Measurements from ENCODE around the gene TBC1D1. TPM values are rescaled to one million over a fixed set of nuclear protein-coding genes. Genes with fewer than 3 reads are reported as not detected.
"Not testable (repeated sequence)": the region's sequence is repeated elsewhere in the genome, so short reads cannot be mapped to it uniquely, and the experiment has no call there.

Gene TBC1D1
- total RNA-seq, 2 donors from 2014 or later = 49.8 to 129 TPM

DNA sequence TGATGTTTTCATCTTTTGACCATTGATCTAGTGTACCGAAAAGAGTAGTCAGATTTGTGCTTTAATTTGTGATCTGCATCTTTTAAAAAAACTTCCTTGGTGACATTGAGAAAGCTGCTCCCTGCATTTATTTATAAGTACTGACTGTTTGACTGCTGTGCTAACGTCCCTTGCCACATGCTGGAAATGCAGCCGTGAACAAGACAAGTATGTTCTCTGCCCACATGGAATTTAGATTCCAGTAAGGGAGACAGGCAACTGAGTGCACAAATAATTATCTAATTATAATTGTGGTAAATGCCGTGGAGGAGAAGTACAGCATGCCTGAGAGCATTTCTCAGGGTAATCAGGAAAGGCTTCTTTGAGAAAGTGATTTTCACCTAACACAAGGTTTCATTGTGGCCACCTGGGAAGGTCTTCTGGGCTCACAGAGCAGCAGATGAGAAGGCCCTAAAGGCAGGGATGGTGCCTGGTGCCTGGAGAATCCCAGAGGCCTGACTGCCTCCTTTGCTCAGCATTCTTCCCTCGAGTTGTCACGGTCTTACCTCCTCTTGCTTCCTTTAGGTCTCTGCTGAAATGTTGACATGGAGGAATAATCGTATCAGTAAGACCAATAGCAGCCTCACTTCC lies 125.1 kb downstream of the TBC1D1 start:
- H3K27ac ChIP-seq = peak overlapping the region in 1 of 2 donors; percentile 0
- H3K9me3 ChIP-seq = no peaks in the 10 kb centered on the region
- H3K4me1 ChIP-seq (replicated peaks) = no peaks in the 10 kb centered on the region
- TF ChIP-seq, protein P1, sequence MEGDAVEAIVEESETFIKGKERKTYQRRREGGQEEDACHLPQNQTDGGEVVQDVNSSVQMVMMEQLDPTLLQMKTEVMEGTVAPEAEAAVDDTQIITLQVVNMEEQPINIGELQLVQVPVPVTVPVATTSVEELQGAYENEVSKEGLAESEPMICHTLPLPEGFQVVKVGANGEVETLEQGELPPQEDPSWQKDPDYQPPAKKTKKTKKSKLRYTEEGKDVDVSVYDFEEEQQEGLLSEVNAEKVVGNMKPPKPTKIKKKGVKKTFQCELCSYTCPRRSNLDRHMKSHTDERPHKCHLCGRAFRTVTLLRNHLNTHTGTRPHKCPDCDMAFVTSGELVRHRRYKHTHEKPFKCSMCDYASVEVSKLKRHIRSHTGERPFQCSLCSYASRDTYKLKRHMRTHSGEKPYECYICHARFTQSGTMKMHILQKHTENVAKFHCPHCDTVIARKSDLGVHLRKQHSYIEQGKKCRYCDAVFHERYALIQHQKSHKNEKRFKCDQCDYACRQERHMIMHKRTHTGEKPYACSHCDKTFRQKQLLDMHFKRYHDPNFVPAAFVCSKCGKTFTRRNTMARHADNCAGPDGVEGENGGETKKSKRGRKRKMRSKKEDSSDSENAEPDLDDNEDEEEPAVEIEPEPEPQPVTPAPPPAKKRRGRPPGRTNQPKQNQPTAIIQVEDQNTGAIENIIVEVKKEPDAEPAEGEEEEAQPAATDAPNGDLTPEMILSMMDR (IDR thresholded peaks at IDR 0.05) = no peak
- no peak for TF ChIP-seq POLR2AphosphoS5 (IDR thresholded peaks at IDR 0.05)
- TF ChIP-seq POLR2A (IDR thresholded peaks at IDR 0.05) = no peak
- 64% methylated on average over 7 of the region's 7 CpGs for WGBS
- no peak for DNase-seq (ENCODE audit: low spot score)
- H3K36me3 ChIP-seq = no peaks in the 10 kb centered on the region
- no peak overlapping the region for H3K4me3 ChIP-seq
- H3K27me3 ChIP-seq (replicated peaks; ENCODE audit: insufficient read depth) = no peaks in the 10 kb centered on the region
- intact Hi-C loops (cut with DNase I) = no loop called here

DNA sequence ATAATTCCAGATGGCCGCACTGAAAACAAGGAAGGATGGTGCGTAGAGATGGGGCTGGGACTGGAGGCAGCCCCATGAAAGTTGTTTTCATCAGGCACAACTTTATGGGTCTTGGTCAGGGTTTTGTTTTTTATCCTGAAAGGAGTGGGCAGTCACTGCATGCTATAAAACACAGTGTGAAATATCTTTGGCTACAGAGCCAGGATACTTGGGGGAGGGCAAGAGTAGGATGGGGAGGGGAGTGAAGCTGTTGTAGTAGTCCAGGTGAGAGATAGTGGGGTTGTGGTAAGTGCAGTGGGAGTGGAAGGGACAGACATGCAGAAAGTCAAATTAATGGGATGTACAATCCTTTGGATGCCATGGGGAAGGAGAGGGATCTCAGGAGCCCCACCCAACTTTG lies 125.8 kb downstream of the TBC1D1 start:
- intact Hi-C loops (cut with DNase I) = no loop called here
- Histone ChIP-seq H3K27ac (peak overlapping the region in 1 of 2 donors; percentile 0), H3K4me3 (no peak overlapping the region), H3K27me3 (replicated peaks; ENCODE audit: insufficient read depth) (no peaks in the 10 kb centered on the region), H3K4me1 (replicated peaks) (no peaks in the 10 kb centered on the region), H3K36me3 (no peaks in the 10 kb centered on the region), H3K9me3 (no peaks in the 10 kb centered on the region)
- TF ChIP-seq, protein P1 (IDR thresholded peaks at IDR 0.05) = no peak
- TF ChIP-seq POLR2AphosphoS5 (IDR thresholded peaks at IDR 0.05) (no peak), POLR2A (IDR thresholded peaks at IDR 0.05) (no peak)
- no peak for DNase-seq (ENCODE audit: low spot score)
- 79% methylated on average over 2 of the region's 2 CpGs for WGBS

DNA sequence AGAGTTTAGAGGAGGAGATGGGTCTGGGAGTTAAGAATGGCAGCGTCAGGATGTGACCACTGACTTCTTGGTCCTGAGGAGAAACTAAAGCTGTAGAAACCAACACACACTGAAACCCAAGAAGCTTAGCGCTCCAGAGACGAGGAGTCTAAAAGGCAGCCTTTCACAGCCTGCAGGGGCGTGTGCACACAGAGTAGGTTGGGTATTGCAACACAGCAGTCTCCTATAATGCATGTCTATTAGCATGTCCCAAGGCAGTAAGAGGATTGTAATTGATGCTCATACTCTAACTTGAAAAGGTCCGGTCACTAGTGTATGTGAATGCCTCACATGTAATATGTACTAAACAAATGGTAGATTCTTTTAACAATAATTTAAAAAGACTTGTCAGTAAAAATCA lies 126.7 kb downstream of the TBC1D1 start:
- H3K27me3 ChIP-seq (replicated peaks; ENCODE audit: insufficient read depth) = no peaks in the 10 kb centered on the region
- intact Hi-C loops (cut with DNase I) = no loop called here
- DNase-seq (ENCODE audit: low spot score) = no peak
- no peak overlapping the region for H3K4me3 ChIP-seq
- no peak overlapping the region for H3K27ac ChIP-seq
- TF ChIP-seq POLR2AphosphoS5 (IDR thresholded peaks at IDR 0.05) = no peak
- TF ChIP-seq, protein P1 (IDR thresholded peaks at IDR 0.05) = no peak
- no peak for TF ChIP-seq POLR2A (IDR thresholded peaks at IDR 0.05)
- WGBS = 92% methylated on average over 5 of the region's 5 CpGs
- H3K4me1 ChIP-seq (replicated peaks) = no peaks in the 10 kb centered on the region
- no peaks in the 10 kb centered on the region for H3K36me3 ChIP-seq
- no peaks in the 10 kb centered on the region for H3K9me3 ChIP-seq

DNA sequence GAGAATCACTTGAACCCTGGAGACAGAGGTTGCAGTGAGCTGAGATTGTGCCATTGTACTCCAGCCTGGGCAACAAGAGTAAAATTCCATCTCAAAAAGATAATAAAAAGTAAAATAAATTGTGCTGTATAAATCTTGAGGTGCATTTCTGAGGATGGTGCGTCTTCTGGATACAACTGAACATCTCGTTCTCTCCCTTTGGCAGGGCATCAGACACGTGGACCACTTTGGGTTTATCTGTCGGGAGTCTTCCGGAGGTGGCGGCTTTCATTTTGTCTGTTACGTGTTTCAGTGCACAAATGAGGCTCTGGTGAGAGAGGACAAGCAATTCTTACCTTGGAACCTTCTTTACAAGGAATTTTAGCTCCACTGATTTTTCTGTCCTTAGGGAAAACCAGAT lies 129.5 kb downstream of the TBC1D1 start:
- Histone ChIP-seq H3K36me3 (no peaks in the 10 kb centered on the region), H3K27ac (no peak overlapping the region), H3K27me3 (replicated peaks; ENCODE audit: insufficient read depth) (no peaks in the 10 kb centered on the region), H3K4me3 (no peak overlapping the region), H3K4me1 (replicated peaks) (no peaks in the 10 kb centered on the region), H3K9me3 (no peaks in the 10 kb centered on the region)
- intact Hi-C loops (cut with DNase I) = no loop called here
- DNase-seq (ENCODE audit: low spot score) = no peak
- WGBS = 84% methylated on average over 7 of the region's 7 CpGs
- TF ChIP-seq, protein P1 (IDR thresholded peaks at IDR 0.05) = no peak
- TF ChIP-seq POLR2A (IDR thresholded peaks at IDR 0.05) (no peak), POLR2AphosphoS5 (IDR thresholded peaks at IDR 0.05) (no peak)

DNA sequence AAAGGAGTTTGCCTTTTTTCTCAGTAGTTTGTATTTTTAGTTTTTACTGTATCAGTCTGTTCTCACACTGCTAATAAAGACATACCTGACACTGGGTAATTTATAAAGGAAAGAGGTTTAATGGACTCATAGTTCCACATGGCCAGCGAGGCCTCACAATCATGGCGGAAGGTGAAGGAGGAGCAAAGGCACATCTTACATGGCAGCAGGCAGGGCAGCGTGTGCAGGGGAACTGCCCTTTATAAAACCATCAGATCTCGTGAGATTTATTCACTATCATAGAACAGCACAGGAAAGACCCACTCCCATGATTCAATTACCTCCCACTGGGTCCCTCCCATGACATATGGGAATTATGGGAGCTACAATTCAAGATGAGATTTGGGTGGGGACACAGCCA lies 130.1 kb downstream of the TBC1D1 start:
- intact Hi-C loops (cut with DNase I); DNase-seq (ENCODE audit: low spot score); H3K9me3 ChIP-seq; H3K36me3 ChIP-seq; H3K4me3 ChIP-seq; H3K27ac ChIP-seq; H3K4me1 ChIP-seq (replicated peaks); H3K27me3 ChIP-seq (replicated peaks; ENCODE audit: insufficient read depth): not testable (repeated sequence)
- WGBS = 96% methylated on average over 4 of the region's 4 CpGs

Data from prostate gland (tissue), 2 donors.